Nephron (organoid): ENCODE results near the gene SMAD3.

ENCODE experiments used
- H3K27ac Mint-ChIP-seq, 3 experiments: 2 replicates each; pipeline ENCODE4 v1.8.0; 2020; ENCODE audit warnings: mixed read lengths in 3 of 3, mild to moderate bottlenecking in 2 of 3, moderate library complexity in 1 of 3
- H3K27me3 Mint-ChIP-seq: 2 replicates; pipeline ENCODE4 v1.8.0; 2021; ENCODE audit warnings: low read depth, mild to moderate bottlenecking, moderate library complexity, mixed read lengths
- H3K36me3 Mint-ChIP-seq: 2 replicates; pipeline ENCODE4 v1.8.0; 2020; ENCODE audit warnings: low read depth, mixed read lengths
- H3K4me1 Mint-ChIP-seq: 2 replicates; pipeline ENCODE4 v1.8.0; 2020; ENCODE audit warnings: mixed read lengths
- H3K4me3 Mint-ChIP-seq, 3 experiments: 2 replicates each; pipeline ENCODE4 v1.8.0; 2020; ENCODE audit warnings: mild to moderate bottlenecking in 3 of 3, mixed read lengths in 3 of 3, moderate library complexity in 2 of 3
- H3K9me3 Mint-ChIP-seq: 2 replicates; pipeline ENCODE4 v1.8.0; 2020; ENCODE audit warnings: mixed read lengths
- TF ChIP-seq, protein P1 (sequence below), 3 experiments: fragments of 200-600 bp; sonication (generic); IDR thresholded peaks; one replicate each; pipeline ENCODE4 v1.5.0; 2021; ENCODE audit warnings: antibody characterized with exemption in 3 of 3; ENCODE audit not compliant: unreplicated experiment in 3 of 3

The SMAD3 gene

DNA sequence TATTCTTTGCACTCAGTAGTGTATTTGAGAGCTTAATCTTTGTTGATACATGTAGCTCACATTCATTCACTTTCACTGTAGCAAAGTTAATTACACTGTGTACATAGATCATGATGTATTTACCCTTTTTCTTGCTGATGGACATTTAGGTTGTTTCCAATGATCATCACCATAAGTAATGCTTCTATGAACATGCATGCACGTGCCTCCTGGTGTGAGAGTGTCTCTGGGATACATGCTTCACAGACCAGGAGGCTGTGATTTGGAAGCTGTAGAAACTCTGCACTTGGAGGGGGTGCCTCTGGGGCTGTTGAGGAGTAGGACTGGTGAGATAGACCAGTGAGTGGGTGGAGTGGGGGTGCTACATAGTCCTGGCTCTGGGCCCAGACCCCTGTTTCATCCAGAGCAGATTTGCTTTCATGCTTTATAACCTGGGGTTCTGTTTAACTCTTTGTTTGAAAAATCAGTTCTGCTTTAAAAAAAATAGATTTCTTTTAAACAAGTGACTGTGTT lies 18.2 kb upstream of the SMAD3 start:
- TF ChIP-seq, protein P1, sequence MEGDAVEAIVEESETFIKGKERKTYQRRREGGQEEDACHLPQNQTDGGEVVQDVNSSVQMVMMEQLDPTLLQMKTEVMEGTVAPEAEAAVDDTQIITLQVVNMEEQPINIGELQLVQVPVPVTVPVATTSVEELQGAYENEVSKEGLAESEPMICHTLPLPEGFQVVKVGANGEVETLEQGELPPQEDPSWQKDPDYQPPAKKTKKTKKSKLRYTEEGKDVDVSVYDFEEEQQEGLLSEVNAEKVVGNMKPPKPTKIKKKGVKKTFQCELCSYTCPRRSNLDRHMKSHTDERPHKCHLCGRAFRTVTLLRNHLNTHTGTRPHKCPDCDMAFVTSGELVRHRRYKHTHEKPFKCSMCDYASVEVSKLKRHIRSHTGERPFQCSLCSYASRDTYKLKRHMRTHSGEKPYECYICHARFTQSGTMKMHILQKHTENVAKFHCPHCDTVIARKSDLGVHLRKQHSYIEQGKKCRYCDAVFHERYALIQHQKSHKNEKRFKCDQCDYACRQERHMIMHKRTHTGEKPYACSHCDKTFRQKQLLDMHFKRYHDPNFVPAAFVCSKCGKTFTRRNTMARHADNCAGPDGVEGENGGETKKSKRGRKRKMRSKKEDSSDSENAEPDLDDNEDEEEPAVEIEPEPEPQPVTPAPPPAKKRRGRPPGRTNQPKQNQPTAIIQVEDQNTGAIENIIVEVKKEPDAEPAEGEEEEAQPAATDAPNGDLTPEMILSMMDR (IDR thresholded peaks at IDR 0.05; ENCODE audit: unreplicated experiment in 3 of 3) = no peak
- Mint-ChIP-seq H3K4me1 (peaks cover 51% of the 10 kb centered on the region), H3K4me3 (no peak overlapping the region), H3K9me3 (no peaks in the 10 kb centered on the region), H3K36me3 (no peaks in the 10 kb centered on the region), H3K27ac (peak overlapping the region; percentile 33 to 71 (median 58)), H3K27me3 (peaks cover 2% of the 10 kb centered on the region)

DNA sequence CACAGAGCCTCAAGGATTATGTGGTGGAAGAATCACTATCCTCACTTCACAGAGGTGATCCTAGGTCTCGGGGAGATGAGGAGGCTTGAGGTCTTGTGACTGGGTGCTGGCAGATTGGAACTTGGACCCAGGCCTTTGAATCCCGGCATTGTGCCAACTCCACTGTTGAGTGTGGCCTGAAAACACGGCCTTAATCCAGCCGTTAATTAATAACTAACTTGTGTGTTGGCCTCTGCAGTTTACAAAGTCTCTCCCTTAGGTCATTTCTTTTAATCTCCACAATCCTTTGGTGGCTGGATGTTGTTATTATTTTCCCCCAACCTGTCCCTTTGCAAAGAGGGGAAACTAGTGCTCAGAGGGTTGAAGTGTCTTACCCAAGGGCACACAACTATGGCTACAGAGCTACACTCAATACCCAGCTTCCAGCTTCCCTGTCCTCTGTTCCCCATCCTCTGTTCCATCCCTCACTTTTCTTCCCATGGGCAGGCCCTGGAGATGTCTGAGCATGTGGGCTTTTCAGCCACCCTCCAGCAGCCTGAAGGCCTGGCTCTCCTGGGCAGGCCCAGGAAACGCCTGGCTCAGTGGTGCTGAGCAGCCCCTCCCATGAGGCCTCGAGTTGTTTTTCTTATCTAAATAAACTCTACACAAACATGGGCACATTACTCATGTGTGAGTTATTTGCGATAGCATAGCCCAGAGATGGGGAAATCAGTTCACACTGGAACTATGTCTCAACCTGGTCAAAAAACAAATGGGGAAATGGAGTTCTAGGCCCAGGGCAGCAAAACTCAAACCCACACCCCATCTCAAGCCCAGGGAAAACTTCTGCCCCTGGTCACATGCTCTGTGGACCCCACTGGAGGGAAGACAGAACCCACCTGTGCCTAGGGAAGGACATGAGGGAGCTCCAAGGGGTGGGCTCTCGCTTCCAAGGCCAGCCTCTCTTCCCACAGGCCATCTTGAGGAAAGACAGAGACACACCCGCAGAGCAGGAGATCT lies 16.8 kb upstream of the SMAD3 start:
- Mint-ChIP-seq H3K27ac (peak overlapping the region; percentile 84 to 95 (median 91)), H3K9me3 (no peaks in the 10 kb centered on the region), H3K27me3 (no peaks in the 10 kb centered on the region), H3K36me3 (no peaks in the 10 kb centered on the region), H3K4me3 (peak overlapping the region in 1 of 3 experiments; percentile 44), H3K4me1 (peaks cover 44% of the 10 kb centered on the region)
- TF ChIP-seq, protein P1 (IDR thresholded peaks at IDR 0.05; ENCODE audit: unreplicated experiment in 3 of 3) = no peak

DNA sequence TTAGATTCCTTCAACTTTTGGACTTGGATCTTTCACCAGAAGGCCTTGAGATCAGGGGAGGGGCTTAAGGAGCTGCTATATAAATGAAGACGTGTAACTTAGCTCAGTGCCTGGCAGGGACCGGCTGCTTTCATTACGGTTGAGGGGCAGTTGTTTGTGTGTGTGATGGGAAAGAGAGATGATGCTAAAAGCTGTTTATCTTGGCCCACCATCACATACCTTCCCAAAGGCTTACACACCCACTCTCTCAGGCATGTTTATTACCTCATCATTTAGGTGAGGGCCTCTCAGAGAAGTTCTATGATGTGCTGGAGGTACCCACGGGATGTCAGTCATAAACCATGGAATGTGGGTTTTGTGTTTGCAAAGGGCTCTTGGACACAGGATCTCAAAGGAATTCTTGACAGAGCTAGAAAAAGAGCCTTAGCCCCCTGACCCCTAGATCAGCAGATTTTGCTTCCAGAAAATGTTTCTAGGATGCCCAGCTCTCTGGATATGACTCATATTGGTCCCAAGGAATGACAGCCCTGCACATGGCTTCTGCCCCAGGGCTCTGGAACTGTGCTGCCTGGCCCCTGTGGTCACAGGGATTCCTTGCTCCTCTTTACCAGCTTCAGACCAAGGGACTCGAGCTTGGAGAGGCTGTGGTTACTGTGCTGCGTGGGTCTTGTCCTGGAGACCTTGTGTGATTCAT lies 15.9 kb upstream of the SMAD3 start:
- TF ChIP-seq, protein P1 (IDR thresholded peaks at IDR 0.05; ENCODE audit: unreplicated experiment in 3 of 3) = no peak
- Mint-ChIP-seq H3K27ac (peak overlapping the region; percentile 84 to 95 (median 91)), H3K9me3 (no peaks in the 10 kb centered on the region), H3K36me3 (no peaks in the 10 kb centered on the region), H3K27me3 (no peaks in the 10 kb centered on the region), H3K4me3 (no peak overlapping the region), H3K4me1 (peaks cover 37% of the 10 kb centered on the region)

DNA sequence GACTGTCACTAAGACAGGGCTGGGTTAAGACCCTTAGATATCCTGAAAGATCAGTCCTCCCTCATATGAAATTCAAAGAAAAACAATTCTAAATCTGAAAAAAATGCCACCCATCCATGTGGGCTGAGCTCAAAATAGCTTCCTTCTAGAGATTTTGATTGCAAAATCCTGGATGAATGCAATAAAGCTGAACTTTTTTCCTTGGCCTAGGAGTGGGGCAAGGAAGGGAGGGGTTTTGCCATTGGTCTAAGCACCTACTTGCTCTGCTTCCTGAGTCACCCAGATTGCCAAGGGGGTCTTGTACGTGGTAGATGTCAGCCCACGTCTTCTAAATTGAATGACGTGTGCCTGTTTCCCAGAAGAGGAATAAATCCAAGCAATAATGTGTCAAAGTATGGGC lies 15.3 kb upstream of the SMAD3 start:
- Mint-ChIP-seq H3K27me3 (no peaks in the 10 kb centered on the region), H3K4me1 (peaks cover 34% of the 10 kb centered on the region), H3K27ac (peak overlapping the region; percentile 84 to 95 (median 91)), H3K9me3 (no peaks in the 10 kb centered on the region), H3K36me3 (no peaks in the 10 kb centered on the region), H3K4me3 (no peak overlapping the region)
- TF ChIP-seq, protein P1 (IDR thresholded peaks at IDR 0.05; ENCODE audit: unreplicated experiment in 3 of 3) = no peak

DNA sequence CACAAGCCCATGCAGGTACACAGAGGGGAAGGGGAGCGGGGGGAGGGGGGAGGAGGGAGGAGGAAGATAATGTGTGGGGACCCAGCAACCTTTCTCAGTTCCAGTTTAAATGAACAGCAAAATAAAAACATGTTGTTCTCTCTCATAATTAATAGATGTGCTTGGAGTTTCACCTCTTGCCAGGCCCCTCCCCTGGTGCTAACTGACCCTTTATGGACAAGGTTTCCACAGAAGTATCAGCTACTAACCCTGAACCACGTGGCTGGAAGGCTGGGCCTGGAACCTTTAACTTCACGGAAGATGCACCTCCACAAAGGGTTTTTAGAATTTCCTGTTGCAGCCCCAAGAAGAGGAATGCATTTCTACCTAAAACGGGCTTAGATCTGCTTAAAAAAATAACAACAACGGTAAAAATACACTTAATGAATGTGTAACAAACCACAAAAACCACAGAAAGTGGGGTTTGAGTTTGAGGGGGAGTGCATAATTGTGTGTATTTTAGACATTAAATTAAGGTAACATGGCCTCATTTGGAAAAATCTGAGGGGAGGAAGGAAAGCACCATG lies 14.8 kb upstream of the SMAD3 start:
- Mint-ChIP-seq H3K27me3 (no peaks in the 10 kb centered on the region), H3K36me3 (no peaks in the 10 kb centered on the region), H3K4me3 (no peak overlapping the region), H3K9me3 (no peaks in the 10 kb centered on the region), H3K27ac (peak overlapping the region; percentile 48 to 95 (median 91)), H3K4me1 (peaks cover 34% of the 10 kb centered on the region)
- TF ChIP-seq, protein P1 (IDR thresholded peaks at IDR 0.05; ENCODE audit: unreplicated experiment in 3 of 3) = no peak
